GM21723 (cell line): Measurements from ENCODE around the gene LRRFIP2.
"Not testable (repeated sequence)": the region's sequence is repeated elsewhere in the genome, so short reads cannot be mapped to it uniquely, and the experiment has no call there.

ENCODE experiments used
- ATAC-seq: cut with Tn5 transposase; IDR thresholded peaks from one replicate; pipeline ENCODE4 v1.9.1; 2021; ENCODE audit warnings: mild to moderate bottlenecking, moderate library complexity; ENCODE audit not compliant: unreplicated experiment

LRRFIP2 gene

GRCh38 chr3:37174532-37175126 lies at the start of gene LRRFIP2:
Gene LRRFIP2 (minus strand): TSS chr3:37174582. CDS start chr3:37148983, 25,599 bp downstream.
- no peak for ATAC-seq

GRCh38 chr3:37223576-37223975 lies 49.2 kb upstream of the LRRFIP2 start:
- ATAC-seq = no peak

- no peak for ATAC-seq
Measured at GRCh38 chr3:37223141-37223558, 48.8 kb upstream of the LRRFIP2 start.

DNA sequence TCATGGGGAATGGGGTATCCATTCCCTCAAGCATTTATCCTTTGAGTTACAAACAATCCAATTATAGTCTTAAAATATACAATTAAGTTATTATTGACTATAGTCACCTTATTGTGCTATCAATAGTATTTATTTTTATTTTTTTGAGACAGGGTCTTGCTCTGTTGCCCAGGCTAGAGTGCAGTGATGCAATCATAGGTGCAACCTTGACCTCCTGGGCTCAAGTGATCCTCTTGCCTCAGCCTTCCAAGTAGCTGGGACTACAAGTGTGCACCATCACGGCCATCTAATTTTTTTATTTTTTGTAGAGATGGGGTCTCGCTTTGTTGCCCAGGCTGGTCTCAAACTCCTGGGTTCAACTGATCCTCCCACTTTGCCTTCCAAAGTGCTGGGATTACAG lies 48.2 kb upstream of the LRRFIP2 start:
- not testable (repeated sequence) for ATAC-seq

GRCh38 chr3:37221407-37221806 lies 47.0 kb upstream of the LRRFIP2 start:
- ATAC-seq = no peak

GRCh38 chr3:37219266-37219665 lies 44.9 kb upstream of the LRRFIP2 start:
- no peak for ATAC-seq

DNA sequence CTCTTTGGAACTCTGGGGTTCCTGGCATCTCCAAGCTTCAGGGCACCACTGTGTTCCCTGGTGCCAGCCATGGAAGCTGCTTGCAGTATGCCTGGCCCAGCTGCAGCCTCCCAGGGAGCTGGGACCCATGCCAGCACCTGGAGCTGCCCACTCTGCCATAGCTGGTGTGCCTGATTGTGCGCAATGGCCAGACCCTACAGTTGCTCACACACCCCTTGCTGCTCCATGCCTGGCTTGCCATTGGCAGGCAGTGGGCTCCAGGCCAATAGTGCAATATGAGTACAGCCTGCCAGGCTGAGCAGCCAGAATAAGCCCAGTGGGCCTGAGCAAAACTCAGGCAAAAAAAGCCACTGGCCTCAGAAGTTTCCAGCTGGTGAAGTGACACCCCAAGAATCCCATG lies 43.8 kb upstream of the LRRFIP2 start:
- no peak for ATAC-seq

DNA sequence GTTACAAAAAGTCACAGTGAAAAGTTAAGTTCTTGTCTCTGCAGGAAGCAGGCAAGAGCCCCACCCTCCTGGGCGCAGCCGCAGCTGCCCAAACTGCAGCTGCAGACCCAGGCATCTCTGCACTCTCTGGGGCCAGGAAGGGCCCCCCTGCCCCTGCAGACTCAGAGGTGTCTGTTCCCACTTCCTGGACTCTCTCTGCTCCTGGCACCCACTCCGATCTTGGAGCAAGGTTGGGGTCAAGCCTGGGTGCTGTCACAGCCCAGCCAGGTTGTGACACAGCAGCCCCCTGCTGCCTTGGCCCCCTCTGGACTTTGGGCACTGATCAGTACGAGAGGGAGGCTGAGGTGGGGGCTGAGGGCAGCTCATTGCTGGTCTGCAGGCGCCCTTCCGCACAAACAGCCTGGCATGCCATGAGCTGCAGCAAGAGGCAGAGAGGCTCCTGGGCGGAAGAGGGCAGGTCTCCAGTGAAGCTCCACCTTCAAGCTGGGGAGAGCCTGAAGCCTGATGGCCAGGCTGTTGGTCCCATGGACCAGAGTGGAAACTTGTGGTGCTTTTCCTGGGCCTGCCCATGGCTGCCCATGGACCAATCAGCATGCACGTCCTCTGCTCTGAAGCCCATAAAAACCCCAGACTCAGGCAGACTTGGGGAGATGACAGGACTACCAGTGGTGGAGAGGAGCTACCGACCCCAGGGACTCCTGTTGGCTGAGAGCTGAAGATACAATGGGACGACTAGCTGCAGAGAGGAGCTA lies 42.9 kb upstream of the LRRFIP2 start:
- ATAC-seq = no peak

- ATAC-seq = no peak
Measured at GRCh38 chr3:37216597-37217097, 42.3 kb upstream of the LRRFIP2 start.

- ATAC-seq = no peak
Measured at GRCh38 chr3:37214076-37214475, 39.7 kb upstream of the LRRFIP2 start.

DNA sequence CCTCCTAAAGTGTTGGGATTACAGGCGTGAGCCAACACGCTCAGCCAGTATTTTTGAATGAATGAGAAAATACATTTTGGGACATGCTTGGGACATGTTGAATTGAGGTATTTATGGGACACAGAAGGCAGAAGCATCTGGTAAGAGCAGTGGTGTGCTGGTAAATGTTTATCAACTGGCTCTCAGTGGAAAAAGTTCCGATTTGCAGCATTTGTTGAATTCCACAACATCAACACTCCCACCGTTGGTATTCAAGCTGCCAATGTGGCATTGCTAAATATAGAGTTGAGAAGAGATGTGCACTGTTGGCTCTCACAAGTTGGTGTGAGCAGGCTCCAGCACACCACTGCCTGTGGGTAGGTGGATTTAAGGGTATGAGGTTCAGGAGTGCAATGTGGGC lies 35.8 kb upstream of the LRRFIP2 start:
- no peak for ATAC-seq

DNA sequence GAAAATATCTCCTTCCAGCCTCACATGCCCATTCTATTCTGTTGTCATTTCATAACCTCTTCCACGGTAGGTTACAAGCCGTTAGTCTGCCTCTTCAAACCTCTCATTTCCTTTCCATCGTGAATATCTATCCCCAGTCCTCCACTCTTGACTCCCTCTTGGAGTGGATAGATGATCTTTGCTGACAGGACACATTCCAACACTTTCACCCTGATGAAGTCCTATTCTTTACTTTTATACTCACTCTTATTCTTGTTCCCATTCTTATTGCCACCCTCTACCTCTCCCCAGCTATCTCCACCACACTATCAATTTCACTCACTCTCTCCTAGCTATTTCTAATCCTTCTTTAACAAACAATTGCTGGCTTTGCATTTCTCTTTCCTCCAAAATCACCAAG lies 34.2 kb upstream of the LRRFIP2 start:
- ATAC-seq = not testable (repeated sequence)

GRCh38 chr3:37208008-37208407 lies 33.6 kb upstream of the LRRFIP2 start:
- ATAC-seq = not testable (repeated sequence)

DNA sequence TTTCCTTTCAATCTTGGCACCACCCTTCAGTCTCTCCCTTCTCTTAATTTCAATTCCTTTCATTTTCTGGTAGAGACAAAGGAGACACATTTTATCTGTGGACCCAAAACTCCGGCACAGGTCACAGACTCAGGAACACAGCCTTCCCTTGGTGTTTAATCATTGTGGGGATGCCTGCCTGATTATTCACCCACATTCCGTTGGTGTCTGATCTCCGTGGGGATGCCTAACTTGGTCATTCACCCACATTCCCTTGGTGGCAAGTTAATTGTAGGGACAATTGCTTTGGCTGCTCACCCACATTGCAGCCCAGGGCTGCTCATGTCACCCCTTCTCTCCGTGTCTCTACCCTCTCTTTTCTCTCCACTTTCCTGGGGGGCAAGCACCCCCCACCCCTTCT lies 31.7 kb upstream of the LRRFIP2 start:
- ATAC-seq = not testable (repeated sequence)

GRCh38 chr3:37204314-37204713 lies 29.9 kb upstream of the LRRFIP2 start:
- ATAC-seq = no peak

GRCh38 chr3:37202035-37202434 lies 27.7 kb upstream of the LRRFIP2 start:
- no peak for ATAC-seq

- ATAC-seq = no peak
Measured at GRCh38 chr3:37200141-37200540, 25.8 kb upstream of the LRRFIP2 start.

DNA sequence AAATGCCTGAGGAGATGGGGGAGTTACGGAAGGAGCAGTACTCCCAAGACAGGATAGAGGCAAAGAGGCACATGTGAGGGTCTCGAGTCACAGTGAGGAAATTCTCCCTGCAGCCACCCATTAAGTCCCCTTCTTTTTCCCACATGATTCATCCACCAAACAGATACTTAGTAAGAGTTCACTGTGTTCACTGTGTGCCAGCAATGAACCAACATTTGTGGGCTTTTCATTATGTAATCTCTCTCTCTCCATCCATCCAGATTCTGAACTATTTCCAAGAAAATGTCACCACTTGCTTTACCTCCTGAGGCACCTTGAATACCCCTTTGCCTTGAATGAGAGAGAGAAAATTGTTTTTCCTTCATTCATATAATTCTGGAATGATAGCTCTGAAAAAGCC lies 24.6 kb upstream of the LRRFIP2 start:
- no peak for ATAC-seq

GRCh38 chr3:37198547-37198946 lies 24.2 kb upstream of the LRRFIP2 start:
- no peak for ATAC-seq

- ATAC-seq = no peak
Measured at GRCh38 chr3:37197810-37198371, 23.5 kb upstream of the LRRFIP2 start.

GRCh38 chr3:37194533-37194932 lies 20.2 kb upstream of the LRRFIP2 start:
- ATAC-seq = no peak

DNA sequence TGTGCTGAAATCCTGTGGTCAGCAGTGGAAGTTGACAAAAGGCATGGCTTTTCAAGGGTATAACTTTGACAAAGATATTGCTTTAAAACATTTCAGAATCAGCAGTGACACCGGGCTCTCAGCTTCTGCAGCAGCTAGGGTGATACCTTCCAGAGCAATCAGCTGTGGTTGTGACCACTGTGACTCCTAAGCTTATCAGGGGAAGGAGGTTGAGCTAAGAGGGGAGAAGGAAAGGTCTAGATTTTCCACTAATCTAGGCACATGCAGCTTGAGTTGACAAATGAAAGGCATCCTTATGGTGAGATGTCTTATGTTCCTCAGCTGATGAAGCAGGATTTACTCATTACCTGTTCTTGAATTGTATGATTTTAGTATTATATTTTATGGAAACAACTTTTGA lies 16.3 kb upstream of the LRRFIP2 start:
- ATAC-seq = no peak
